GM10248 (cell line): ENCODE data around the gene UFM1.

Experiments used
- CTCF ChIA-PET: fragments of 300-600 bp; sonication (Branson Sonifier 250); formaldehyde crosslinking; extraction: SDS; loops from one replicate; lab custom pipeline; 2021; ENCODE audit warnings: antibody characterized with exemption; lab: Yijun Ruan, JAX
- POLR2A ChIA-PET: fragments of 350-650 bp; sonication (Branson Sonifier 250); formaldehyde crosslinking; extraction: SDS; loops from one replicate; lab custom pipeline; 2020; ENCODE audit warnings: antibody characterized with exemption; lab: Yijun Ruan, JAX
- DNase-seq: peaks from one replicate; pipeline ENCODE4 v3.0.0; 2012; ENCODE audit errors: extremely low spot score
- CTCF ChIP-seq: IDR thresholded peaks from 2 replicates; pipeline ENCODE4 v1.5.1; 2012; ENCODE audit warnings: mild to moderate bottlenecking, low read depth; ENCODE audit errors: extremely low read depth, missing control alignments, control extremely low read depth

The UFM1 gene

GRCh38 chr13:38372820-38373383 is 23.3 kb downstream of the UFM1 start:
- ChIA-PET CTCF (interaction anchor here (1.0 to 1.3 kb wide), 3 partner anchors 8 to 19 kb away, joined by 3 to 4 read pairs (median 3); no protein-coding TSS in a partner anchor), POLR2A (no interaction called here)
- no peak for DNase-seq
- TF ChIP-seq CTCF, result no peak

- no peak for DNase-seq
- POLR2A ChIA-PET, result no interaction called here
- CTCF ChIA-PET, result no interaction called here
- no peak for TF ChIP-seq CTCF
These were observed 26.9 kb downstream of the UFM1 start for GRCh38 chr13:38376546-38376945.

GRCh38 chr13:38381890-38382289 is 32.2 kb downstream of the UFM1 start:
- POLR2A ChIA-PET, result no interaction called here
- DNase-seq, result no peak
- CTCF ChIA-PET, result no interaction called here
- TF ChIP-seq CTCF, result no peak

GRCh38 chr13:38382946-38383345 is 33.3 kb downstream of the UFM1 start:
- ChIA-PET CTCF (no interaction called here), POLR2A (no interaction called here)
- DNase-seq, result no peak
- no peak for TF ChIP-seq CTCF

- no peak for TF ChIP-seq CTCF
- ChIA-PET POLR2A (no interaction called here), CTCF (no interaction called here)
- DNase-seq, result no peak
These were observed 34.5 kb downstream of the UFM1 start for GRCh38 chr13:38384171-38384570.

- no peak for DNase-seq
- TF ChIP-seq CTCF, result no peak
- CTCF ChIA-PET, result no interaction called here
- POLR2A ChIA-PET, result no interaction called here
These were observed 35.7 kb downstream of the UFM1 start for GRCh38 chr13:38385153-38385891.
